ENCODE data around the gene STK39. TPM values are rescaled to one million over a fixed set of nuclear protein-coding genes. Genes with fewer than 3 reads are reported as not detected.

STK39 gene
- total and polyA plus RNA-seq, 9 of the 15 experiments (the other 6 are each of a cell fraction or from before 2014, with no cell fraction given), result 0.19 to 0.76 (median 0.51) TPM

- TF ChIP-seq, protein P1, sequence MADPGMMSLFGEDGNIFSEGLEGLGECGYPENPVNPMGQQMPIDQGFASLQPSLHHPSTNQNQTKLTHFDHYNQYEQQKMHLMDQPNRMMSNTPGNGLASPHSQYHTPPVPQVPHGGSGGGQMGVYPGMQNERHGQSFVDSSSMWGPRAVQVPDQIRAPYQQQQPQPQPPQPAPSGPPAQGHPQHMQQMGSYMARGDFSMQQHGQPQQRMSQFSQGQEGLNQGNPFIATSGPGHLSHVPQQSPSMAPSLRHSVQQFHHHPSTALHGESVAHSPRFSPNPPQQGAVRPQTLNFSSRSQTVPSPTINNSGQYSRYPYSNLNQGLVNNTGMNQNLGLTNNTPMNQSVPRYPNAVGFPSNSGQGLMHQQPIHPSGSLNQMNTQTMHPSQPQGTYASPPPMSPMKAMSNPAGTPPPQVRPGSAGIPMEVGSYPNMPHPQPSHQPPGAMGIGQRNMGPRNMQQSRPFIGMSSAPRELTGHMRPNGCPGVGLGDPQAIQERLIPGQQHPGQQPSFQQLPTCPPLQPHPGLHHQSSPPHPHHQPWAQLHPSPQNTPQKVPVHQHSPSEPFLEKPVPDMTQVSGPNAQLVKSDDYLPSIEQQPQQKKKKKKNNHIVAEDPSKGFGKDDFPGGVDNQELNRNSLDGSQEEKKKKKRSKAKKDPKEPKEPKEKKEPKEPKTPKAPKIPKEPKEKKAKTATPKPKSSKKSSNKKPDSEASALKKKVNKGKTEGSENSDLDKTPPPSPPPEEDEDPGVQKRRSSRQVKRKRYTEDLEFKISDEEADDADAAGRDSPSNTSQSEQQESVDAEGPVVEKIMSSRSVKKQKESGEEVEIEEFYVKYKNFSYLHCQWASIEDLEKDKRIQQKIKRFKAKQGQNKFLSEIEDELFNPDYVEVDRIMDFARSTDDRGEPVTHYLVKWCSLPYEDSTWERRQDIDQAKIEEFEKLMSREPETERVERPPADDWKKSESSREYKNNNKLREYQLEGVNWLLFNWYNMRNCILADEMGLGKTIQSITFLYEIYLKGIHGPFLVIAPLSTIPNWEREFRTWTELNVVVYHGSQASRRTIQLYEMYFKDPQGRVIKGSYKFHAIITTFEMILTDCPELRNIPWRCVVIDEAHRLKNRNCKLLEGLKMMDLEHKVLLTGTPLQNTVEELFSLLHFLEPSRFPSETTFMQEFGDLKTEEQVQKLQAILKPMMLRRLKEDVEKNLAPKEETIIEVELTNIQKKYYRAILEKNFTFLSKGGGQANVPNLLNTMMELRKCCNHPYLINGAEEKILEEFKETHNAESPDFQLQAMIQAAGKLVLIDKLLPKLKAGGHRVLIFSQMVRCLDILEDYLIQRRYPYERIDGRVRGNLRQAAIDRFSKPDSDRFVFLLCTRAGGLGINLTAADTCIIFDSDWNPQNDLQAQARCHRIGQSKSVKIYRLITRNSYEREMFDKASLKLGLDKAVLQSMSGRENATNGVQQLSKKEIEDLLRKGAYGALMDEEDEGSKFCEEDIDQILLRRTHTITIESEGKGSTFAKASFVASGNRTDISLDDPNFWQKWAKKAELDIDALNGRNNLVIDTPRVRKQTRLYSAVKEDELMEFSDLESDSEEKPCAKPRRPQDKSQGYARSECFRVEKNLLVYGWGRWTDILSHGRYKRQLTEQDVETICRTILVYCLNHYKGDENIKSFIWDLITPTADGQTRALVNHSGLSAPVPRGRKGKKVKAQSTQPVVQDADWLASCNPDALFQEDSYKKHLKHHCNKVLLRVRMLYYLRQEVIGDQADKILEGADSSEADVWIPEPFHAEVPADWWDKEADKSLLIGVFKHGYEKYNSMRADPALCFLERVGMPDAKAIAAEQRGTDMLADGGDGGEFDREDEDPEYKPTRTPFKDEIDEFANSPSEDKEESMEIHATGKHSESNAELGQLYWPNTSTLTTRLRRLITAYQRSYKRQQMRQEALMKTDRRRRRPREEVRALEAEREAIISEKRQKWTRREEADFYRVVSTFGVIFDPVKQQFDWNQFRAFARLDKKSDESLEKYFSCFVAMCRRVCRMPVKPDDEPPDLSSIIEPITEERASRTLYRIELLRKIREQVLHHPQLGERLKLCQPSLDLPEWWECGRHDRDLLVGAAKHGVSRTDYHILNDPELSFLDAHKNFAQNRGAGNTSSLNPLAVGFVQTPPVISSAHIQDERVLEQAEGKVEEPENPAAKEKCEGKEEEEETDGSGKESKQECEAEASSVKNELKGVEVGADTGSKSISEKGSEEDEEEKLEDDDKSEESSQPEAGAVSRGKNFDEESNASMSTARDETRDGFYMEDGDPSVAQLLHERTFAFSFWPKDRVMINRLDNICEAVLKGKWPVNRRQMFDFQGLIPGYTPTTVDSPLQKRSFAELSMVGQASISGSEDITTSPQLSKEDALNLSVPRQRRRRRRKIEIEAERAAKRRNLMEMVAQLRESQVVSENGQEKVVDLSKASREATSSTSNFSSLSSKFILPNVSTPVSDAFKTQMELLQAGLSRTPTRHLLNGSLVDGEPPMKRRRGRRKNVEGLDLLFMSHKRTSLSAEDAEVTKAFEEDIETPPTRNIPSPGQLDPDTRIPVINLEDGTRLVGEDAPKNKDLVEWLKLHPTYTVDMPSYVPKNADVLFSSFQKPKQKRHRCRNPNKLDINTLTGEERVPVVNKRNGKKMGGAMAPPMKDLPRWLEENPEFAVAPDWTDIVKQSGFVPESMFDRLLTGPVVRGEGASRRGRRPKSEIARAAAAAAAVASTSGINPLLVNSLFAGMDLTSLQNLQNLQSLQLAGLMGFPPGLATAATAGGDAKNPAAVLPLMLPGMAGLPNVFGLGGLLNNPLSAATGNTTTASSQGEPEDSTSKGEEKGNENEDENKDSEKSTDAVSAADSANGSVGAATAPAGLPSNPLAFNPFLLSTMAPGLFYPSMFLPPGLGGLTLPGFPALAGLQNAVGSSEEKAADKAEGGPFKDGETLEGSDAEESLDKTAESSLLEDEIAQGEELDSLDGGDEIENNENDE (IDR thresholded peaks at IDR 0.05; ENCODE audit: low read depth, low read length), result no peak
These were observed 158.2 kb downstream of the STK39 start (continued) for GRCh38 chr2:168089200-168089599.

All from K562 (cell line).